ENCODE results near the gene CAB39.

DNA sequence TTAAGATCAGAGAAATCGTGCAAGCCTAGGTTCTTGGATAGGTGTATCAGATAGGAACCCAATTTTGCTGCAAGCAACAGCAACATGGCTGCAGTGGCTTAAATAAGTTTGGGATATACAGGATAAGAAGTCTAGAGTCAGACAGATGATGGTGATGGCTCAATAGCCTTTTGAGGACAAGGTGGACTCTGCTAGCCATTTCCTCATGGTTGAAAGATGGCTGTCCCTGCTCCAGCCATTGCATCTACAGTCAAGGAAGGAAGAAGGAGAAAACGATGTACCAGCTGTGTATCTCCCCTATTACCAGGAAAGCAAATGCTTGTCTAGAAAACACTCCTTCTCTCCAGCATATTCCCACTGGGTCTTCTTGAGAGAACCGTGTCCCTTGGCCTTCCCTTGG is 30.1 kb upstream of the CAB39 start:
- TF ChIP-seq CTCF (IDR thresholded peaks at IDR 0.05): no peak
- no peak for TF ChIP-seq POLR2A (IDR thresholded peaks at IDR 0.05)
